GM10266 (cell line): ENCODE results near the gene GET3.

Experiments used
- DNase-seq: peaks from one replicate; pipeline ENCODE4 v3.0.0; 2012; ENCODE audit errors: extremely low spot score
- CTCF ChIP-seq: IDR thresholded peaks from 2 replicates; pipeline ENCODE4 v1.5.1; 2012; ENCODE audit warnings: mild to moderate bottlenecking, low read depth; ENCODE audit not compliant: control insufficient read depth, insufficient read depth; ENCODE audit errors: missing control alignments

Gene GET3

GRCh38 chr19:12789904-12790619 lies 52.8 kb downstream of the GET3 start:
- peak; percentile 98 for DNase-seq

DNA sequence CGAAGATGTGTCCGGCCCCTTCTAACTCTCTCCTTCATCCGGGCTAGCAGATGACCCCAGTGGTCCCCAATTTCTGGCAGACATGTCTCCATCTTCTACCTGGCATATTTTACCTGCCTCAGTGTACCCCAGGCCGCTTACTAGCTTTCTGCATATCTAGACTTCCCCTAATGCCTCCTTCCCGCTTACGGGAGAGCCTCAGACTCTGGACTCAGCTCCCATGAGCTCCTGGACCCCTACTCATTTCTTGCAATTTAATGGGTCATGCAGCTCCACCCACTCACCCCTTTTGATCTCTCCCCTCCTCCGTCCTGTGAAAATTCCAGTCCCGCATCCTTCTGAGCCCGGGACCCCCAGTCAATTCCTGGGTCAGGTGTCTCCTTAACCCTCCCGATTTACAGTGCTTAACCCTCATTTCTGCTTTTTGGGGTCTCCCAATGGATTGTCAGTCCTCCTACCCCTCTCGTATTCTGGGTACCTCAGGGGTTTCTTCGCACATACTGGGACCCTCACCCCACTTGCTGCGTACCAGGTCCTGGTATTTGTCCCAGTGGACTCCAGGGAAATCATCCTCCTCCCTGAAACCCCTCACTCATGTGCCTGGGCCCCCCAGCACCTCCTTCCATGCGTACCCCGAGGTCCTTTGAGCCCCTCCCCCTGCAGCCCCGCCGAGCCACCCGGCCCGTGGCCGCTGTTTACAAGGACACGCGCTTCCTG lies 53.5 kb downstream of the GET3 start:
- no peak for TF ChIP-seq CTCF
- DNase-seq = no peak

More at GRCh38 chr19:12789904-12790619, 52.8 kb downstream of the GET3 start:
- no peak for TF ChIP-seq CTCF

DNA sequence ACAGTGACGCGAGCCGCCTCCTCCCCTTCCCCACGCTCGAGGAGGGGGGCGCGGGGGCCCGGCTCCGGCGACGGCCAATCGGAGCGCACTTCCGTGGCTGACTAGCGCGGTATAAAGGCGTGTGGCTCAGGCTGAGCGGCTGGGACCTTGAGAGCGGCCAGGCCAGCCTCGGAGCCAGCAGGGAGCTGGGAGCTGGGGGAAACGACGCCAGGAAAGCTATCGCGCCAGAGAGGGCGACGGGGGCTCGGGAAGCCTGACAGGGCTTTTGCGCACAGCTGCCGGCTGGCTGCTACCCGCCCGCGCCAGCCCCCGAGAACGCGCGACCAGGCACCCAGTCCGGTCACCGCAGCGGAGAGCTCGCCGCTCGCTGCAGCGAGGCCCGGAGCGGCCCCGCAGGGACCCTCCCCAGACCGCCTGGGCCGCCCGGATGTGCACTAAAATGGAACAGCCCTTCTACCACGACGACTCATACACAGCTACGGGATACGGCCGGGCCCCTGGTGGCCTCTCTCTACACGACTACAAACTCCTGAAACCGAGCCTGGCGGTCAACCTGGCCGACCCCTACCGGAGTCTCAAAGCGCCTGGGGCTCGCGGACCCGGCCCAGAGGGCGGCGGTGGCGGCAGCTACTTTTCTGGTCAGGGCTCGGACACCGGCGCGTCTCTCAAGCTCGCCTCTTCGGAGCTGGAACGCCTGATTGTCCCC lies 54.2 kb downstream of the GET3 start, which contains the start of gene JUNB:
TSS of gene JUNB (plus strand) at position 142 of the 706 bp plus-strand sequence. CDS start at position 428, 286 bp downstream.
- peak; percentile 95 for DNase-seq
- TF ChIP-seq CTCF = no peak

DNA sequence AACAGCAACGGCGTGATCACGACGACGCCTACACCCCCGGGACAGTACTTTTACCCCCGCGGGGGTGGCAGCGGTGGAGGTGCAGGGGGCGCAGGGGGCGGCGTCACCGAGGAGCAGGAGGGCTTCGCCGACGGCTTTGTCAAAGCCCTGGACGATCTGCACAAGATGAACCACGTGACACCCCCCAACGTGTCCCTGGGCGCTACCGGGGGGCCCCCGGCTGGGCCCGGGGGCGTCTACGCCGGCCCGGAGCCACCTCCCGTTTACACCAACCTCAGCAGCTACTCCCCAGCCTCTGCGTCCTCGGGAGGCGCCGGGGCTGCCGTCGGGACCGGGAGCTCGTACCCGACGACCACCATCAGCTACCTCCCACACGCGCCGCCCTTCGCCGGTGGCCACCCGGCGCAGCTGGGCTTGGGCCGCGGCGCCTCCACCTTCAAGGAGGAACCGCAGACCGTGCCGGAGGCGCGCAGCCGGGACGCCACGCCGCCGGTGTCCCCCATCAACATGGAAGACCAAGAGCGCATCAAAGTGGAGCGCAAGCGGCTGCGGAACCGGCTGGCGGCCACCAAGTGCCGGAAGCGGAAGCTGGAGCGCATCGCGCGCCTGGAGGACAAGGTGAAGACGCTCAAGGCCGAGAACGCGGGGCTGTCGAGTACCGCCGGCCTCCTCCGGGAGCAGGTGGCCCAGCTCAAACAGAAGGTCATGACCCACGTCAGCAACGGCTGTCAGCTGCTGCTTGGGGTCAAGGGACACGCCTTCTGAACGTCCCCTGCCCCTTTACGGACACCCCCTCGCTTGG lies 55.0 kb downstream of the GET3 start:
- no peak for TF ChIP-seq CTCF
- peak; percentile 59 for DNase-seq

DNA sequence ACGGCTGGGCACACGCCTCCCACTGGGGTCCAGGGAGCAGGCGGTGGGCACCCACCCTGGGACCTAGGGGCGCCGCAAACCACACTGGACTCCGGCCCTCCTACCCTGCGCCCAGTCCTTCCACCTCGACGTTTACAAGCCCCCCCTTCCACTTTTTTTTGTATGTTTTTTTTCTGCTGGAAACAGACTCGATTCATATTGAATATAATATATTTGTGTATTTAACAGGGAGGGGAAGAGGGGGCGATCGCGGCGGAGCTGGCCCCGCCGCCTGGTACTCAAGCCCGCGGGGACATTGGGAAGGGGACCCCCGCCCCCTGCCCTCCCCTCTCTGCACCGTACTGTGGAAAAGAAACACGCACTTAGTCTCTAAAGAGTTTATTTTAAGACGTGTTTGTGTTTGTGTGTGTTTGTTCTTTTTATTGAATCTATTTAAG lies 55.6 kb downstream of the GET3 start:
- TF ChIP-seq CTCF = no peak
- no peak for DNase-seq

DNA sequence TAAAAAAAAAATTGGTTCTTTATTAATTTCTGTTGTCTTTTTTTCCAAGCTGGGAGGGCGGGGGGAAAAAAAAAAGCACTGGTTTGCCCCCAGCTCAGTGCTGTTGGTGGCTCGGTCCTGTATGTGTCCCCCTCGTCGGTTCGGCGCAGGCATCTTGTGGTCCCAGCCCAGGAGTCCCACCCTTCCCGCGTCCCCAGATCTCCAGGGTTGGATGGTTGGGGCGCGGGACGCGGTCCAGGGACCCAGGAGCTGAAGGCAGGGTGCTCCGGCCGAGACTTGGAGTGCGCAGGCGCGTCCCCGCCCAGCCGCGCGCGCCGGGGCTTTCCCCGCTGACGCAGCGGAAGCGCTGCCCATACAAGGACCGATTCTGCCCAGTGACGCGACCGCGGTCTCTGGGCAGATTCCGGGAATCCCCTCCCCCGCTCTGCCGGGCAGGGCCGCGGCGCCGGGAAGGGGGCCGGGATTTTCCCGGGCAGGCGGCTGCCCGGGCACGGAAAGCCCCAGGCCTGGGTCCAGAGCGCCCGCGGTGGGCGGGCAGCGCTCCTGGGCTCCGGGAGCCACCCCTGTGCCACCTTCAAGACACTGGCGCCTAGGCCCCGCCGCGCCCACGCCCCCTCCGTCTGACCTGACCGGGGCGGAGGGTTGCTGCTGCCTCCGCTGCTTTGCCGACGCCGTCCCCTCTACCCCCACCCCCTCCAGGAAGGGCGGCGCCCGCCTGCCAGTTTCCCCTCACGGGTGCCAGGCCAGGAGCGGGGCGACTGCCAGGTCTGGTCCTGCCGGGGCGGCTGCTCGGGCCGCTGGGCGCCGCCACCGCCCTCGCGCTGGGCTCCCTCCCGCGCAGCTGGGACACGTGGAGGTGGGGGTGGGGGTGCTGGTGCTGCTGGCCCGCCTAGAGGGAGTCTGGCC lies 56.2 kb downstream of the GET3 start:
- peak; percentile 98 for DNase-seq
- TF ChIP-seq CTCF = no peak
